GM21717 (cell line): Measurements from ENCODE around the gene PRKAR1B.

Experiments
- ATAC-seq: cut with Tn5 transposase; IDR thresholded peaks from one replicate; pipeline ENCODE4 v1.9.1; 2021; ENCODE audit warnings: mild to moderate bottlenecking, moderate library complexity; ENCODE audit not compliant: unreplicated experiment

The PRKAR1B gene

DNA sequence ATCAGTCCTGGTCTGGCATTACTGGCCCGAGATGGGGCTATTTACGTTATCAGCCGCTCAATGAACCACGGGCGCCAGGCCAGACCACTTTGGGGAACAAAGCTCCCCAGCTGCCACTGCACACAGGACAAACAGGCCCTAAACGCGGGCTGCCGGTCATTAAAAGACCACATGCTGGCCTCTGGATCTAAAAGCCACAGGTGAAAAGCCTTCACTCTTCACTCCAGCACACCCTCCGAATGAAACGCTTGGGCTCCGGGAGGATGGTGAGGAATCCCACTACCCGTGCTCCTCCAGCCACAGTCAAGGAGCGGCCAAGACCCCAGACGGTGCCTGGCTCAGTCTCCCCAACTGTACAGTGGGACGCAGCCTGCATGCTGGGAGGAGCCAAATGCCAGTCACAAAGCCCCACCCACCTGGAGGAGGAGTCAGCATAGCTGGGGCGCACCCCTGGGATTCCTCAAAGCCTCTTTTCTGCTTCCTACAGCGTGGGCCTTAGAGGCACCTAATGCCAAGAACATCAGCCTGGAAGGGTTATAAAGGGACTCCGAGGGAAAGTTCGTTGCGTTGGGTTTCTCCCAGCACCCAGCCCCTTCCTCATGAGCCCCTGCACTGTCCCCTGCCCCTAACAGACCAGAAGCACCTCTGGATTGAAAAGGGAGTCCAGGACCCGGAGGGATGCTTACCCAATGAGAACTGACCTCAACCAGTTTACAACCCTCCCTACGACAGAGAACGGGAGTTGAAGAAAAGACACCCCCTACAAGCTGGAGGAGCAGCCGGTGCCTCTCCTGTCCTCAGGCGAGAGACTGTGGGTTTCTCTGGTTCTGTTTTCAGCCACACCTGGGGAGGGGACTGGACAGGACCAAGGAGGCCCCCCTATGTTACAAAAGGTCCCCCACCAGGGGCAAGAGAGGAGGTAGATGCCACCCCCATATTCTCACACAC lies 212.2 kb downstream of the PRKAR1B start:
- no peak for ATAC-seq

DNA sequence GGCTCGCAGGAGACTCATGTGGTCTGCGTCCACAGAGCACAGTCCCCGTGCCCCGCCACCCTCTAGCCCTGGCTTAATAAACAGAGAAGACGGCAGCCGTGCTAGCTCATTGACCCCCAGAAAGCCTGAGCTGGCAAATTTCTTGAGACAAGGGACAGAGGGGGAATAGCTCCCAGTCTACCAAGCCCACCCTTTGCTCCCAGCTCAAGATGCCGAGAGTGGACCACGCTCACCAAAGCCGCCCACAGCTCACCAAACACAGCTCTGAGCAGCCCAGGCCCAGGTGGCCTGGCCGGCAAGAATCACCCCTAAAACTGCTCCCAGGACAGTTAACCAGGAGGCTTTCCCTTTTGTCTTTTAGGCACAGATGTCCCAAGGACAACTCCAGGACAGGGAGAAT lies 212.8 kb downstream of the PRKAR1B start:
- no peak for ATAC-seq

DNA sequence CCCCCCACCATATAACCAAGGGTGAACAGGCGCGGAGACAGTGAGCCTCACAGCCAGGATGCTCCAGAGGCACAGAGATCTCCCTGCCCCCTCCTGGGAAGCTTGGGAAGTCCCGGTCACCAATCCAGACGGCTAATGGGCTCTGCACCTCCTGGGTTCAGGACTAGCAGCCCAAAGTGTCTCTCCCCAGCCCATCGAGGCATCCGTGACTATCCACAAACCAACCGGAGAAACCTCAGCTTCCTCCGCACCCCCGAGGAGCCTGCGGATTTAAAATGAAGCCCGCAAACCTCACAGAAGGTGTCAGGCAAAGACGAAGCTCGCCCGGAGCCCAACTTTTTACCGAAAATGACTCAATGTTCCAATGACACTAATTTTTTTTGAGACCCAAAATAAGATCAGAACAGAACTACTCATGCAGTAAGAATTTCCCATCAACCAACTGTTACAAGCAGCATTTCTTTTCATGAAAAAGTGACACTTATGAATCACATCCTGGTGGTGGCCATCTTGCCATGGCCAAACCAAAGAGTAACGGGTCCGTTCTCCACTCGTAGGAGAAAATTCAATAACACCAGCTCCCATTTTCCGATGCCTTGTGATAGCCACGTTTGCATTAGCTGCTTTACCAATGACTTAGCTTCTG lies 213.4 kb downstream of the PRKAR1B start:
- ATAC-seq = no peak

DNA sequence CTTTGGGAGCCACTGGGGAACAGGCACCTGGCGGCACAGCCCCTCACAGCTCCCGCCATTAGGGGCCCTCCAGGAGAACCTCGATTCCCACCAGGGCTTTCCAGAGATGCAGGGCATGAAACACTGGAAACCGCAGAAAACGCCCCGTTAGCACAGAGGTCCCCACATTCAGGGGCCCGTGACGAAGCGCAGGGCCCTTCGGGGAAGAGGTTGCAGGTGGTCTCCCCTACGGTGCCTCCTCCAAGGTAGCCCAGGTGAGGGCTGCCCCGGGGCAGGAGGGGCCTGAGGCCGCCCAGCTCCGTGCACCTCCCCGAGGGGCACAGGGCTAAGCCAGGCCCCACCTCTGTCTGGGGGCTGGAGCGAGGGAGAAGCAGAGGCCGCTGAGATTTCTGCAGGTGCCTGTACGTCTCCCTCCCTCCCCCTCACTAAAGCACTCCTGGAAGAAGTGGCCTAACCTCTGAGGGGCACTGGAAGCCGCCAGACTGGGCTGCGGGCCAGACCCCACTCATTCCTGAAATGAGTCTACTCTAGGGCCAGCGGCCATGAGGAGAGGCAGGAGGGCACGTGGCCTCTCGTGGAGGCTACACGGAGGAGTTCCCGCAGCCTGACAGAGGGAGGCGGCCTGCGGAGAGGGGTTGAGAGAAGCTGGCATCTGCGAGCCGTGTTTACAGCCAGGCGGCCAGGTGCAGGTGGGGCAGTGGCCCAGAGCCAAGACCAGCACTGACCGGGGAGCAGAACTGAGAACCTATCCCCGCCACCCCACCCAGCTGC lies 214.4 kb downstream of the PRKAR1B start:
- no peak for ATAC-seq

DNA sequence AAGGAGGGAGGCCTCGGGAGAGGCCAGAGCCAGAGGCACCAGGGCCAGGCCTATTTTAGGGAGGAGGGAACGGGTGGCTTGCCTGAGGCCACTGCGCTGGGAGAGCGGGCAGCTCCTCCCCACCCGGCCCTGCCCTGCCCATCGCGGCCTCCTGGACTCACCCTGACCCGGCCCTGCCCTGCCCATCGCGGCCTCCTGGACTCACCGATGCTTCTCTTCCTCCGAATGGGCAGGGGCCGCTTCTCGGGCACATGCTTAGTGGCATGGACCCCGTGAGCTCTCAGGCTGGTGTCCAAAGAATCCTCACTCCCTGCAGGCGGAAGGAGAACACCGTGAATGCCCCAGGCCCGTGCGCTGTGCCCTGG lies 215.0 kb downstream of the PRKAR1B start:
- ATAC-seq = no peak

DNA sequence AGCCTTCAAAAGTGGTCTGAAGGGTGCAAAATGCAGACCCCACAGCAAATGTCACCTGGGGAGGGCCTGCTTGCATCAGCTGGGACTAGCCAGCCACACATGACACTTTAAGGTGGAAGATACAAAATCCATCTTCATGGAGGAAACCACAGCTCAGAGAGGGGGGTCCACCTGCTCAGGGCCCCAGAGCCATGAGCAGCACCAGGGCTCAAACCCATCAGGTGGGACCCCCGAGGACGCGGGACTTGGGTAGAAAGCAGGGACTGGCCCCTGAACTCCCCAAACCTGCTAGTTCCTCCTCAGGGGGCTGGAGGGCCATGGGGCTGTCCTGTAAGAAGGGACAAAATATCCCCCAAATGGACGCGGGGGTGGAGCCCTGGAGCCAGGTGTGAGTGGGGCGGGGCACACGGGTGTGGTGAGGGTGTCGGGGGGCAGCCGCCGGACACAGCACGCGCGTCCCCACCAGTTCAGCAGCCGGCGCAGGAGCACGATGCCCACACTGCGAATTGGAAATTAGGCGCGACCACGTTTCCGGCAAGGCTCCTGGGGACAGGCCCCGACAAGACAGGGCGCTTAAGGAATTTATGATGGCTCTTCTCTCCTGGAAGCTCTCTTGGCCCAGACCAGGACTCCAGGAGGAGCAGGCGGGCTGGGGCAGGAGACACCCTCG lies 215.5 kb downstream of the PRKAR1B start:
- ATAC-seq = no peak

DNA sequence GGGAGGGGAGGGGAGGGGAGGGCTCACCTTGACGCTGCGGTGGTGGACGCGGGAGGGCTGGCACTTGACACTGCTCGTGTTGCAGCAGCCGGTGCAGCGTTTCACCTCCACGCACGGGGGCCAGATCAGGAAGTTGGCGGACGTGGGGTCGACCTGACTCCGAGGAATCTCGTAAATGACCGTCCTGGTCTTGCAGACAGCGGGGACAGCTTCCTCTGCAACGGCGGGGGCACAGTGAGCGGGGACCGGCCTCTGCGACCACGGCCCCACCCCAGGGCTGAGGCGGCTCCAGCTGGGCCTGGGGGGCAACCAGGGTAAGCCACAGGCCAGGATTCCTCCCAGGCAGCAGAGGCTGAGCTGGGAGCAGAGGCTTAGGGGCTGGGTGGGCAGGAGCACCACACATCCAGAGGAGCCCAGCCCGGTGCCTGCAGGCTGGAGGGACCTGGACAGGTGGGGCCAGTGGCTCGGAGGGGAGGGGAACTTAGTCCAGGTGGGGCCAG lies 216.2 kb downstream of the PRKAR1B start:
- ATAC-seq = no peak

DNA sequence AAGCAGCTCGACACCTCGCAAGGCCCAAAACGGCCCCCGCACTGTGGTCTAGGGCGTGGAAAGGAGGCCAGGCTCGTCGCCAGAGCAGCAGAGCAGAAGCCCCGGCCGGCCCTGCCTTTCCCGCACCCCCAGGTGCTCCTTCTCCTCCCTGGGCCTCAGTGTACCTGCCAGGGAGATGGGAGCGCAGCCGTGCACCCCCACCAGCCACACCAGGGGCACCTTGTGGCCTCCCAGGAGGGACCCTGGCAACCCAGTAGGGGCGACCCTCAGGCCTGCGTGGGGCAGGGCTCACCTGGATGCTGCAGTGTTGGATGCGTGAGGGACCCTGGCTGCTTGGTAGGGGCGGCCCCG lies 217.0 kb downstream of the PRKAR1B start:
- ATAC-seq = no peak

DNA sequence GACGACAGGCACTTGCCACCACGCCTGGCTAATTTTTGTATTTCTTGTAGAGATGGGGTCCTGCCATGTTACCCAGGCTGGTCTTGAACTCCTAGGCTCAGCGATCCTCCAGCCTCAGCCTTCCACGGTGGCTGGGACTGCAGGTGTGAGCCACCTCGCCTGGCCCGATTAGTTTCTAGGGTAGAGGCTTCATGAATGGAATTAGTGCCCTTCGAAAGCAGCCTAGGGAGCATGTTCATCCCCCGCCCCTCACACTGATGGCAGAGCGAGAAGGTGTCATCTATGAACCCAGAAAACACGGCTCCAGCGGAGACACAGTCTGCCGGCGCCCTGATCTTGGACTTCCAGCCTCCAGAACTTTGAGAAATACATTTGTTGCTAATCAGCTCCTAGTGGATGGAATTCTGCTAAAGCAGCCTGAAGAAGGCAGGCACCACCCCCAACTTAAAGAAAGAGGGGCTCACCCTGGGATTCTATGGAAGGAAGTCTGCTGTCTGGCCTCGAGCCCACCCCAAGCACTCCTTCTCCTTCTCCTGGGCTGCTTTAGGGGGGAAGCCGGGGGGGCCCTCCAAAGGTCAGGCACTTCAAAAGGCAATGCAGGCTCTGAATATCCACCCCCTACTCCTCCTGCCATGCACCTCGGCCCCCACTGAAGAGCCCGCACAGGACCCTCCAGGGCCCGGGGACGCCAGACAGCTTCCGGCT lies 217.5 kb downstream of the PRKAR1B start:
- ATAC-seq = no peak

DNA sequence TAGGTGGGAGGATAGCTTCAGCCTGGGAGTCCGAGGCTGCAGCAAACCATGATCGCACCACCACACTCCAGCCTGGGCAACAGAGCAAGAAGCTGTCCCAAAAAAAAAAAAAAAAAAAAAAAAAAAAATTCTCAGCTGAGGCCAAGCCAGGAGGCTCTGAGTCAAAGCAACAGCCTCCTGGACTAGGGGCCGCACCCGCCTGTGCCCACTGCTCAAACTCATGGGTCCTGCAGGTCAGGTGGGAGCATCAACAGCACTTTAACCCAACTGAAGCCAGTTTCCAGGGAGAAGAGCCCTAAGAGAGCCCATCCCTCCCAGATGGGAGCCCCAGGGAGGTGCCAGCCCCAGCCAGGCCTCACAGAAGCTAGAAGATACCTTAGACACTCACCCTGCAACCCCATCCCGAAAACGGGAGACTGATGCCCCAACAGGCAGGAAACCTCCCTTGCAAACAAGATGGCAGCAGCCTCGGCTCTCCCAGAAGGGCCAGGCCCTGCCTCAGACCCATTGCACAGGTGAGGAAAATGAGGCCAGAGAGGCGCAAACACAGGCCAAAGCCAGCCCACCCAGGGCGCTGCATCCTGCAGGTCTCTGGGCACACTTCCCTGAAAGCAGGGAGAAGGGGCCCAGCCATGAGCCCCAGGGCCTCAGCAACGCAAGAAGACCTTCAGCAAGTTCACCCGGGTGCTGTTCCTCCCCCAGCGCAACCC lies 218.5 kb downstream of the PRKAR1B start:
- no peak for ATAC-seq

DNA sequence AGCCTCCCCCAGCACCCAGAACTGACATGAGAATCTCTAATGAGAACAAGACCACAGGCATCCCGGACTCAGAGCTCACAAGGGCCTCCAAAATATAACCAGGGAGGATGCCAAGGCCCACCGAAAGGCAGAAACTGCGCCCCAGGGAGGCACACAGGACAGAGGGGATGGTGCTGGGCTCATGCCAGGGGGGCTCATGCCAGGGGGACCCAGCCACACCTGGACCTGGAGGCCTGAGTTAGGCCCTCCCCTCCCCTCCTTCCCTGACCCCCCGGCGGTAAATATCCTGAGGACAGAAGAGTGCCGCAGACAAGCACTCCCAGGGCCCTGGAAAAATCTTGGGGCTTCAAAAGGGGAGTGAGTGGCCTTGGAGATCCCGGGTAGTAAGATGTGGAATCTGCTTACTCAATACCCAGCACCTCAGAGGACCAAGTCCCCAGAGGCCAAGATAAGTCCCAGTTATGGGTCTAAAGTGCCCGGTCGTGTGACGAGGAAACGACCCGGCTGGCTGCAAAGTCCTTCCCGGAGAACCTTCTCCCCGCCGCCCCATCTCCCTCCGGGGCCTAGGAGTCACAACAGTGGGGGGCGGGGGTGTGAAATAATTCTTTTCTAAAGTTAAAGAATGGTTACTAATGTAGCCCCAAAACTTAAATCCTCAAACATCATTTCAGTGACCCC lies 219.3 kb downstream of the PRKAR1B start:
- no peak for ATAC-seq

DNA sequence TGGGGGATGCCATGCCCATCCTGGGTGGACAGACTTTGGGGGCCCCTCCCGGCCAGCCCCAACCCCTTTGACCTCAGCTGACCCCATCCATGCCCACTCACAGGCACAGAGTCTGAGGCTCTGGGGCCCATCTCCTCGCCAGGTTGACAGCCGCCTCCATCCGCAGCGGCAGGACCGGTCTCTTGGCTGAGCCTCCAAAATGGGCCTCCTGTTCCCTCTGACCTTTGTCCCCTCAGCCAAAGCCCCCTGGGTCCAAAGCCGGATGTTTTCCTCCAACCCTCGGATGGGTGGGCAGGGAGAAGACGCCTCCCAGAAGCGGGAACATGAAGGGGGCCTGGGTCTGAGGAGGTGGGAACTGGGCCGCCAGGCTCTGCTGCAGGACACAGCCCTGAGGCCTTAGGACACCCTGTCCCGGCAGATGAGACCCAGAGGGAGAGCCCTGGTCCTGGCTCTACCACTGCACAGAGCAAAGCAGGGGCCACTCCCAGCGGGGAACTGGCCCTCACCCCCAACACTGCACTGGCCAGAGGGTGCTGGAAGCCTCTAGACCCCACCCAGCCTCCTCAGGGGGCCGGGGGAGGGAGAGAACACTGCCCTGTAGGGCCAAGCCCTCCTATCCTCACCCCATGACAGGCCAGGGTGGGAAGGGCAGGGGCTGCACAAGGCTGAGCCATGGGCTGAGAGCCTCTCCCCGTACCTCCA lies 220.0 kb downstream of the PRKAR1B start:
- ATAC-seq = no peak

DNA sequence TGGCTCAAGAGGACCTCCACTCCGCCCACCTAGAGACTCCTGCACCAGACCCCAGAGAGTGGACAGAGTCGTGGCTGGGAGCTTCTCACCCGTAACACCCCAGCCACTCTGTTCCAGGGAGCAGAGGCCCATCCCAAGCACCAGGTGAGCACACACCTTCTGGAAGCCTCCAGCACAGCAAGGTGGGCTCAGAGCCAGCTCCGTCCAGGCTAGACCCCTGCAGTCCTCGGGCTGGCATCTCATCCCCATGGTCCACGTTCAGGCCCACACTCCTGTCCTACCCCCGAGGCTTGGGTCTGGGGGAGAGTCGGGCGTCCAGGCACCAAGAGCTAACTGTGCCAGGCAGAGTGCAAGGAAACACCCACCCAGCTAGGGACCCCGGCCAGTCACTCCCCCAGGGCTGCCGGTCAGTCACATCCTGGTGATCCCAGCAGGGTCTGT lies 220.7 kb downstream of the PRKAR1B start:
- no peak for ATAC-seq

DNA sequence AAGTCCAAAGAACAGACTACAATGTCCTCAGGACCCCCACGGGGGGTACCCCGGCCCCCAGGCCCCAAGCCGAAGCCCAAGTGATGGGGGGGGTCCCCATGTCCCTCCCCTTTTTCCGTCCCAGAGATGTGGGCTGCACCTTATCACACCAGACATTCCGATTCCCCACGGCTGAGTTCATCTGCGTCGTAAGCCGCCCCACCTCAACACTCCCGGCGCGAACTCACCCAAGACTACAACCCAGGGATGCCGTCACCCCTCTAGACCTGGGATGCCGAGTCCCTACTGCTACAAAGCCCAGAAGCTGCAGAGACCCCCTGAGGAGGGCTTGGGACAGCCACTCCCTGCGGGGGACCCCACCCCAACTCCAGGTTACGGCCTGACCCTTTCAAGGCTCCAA lies 221.9 kb downstream of the PRKAR1B start:
- ATAC-seq = no peak

DNA sequence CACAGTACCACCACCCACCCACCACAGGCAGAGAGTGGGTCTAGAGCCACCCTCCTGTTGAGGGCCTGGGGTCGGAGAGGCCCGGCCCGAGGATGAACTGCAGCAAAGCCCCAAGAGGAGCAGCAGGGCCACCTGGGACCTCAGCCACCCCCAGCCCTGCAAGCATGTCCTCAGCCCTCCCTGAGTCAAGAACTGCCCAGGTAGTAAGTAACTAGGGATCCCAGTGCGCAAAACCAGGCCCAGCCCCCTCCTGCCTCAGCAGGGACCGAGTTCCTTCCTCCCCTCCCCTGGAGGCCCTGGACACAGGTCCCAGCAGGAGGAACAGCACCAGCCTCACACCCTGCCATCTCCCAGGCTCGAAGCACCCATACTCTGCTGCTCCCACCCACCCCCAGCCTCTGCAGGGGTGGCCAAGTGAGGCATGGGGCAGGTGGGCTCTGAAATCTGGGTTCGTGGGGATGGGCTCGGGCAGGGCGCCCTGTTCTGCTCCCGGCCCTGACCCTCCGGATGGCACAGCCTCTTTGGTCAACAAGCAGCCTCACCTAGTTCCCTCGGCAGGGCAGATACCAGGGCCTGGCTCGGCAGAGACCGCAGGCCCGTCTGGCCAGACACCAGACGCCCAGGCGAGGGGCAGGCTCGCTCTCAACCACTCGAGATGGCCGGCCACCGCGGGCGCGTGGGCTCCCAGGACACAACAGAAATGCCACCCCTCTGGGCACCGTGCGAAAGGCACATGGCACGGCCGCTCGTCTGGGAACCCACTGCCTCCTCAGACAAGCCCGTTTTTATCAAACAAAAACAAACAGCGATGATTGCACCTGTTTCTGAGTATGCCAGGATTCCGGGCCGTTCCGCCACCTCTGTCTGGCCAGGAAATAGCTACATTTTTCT lies 222.6 kb downstream of the PRKAR1B start:
- no peak for ATAC-seq

DNA sequence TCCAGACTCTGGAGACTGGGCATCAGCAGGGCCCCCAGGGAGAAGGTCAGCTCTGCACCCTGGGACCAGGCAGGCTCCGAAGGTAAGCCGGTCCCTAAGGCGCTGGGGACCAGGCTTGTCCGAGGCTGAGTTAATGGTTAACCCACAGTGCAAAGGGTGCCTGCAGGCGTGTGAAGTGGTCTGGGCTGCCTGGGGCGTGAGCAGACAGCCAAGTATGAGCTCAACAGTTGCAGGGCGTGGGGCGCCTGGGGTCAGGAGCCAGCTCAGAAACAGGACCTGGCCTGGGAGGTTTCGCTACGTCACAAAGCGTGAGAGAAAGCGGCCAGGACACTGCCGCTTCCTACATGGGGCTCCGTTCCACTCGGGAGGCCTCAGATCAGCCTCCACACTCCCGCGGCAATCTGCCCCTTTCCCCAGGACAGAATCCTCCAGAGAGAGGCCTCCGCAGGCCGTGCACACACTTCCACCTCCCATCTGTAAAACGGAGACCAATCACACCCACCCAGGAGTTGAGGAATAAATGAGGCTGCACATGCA lies 223.4 kb downstream of the PRKAR1B start:
- no peak for ATAC-seq

DNA sequence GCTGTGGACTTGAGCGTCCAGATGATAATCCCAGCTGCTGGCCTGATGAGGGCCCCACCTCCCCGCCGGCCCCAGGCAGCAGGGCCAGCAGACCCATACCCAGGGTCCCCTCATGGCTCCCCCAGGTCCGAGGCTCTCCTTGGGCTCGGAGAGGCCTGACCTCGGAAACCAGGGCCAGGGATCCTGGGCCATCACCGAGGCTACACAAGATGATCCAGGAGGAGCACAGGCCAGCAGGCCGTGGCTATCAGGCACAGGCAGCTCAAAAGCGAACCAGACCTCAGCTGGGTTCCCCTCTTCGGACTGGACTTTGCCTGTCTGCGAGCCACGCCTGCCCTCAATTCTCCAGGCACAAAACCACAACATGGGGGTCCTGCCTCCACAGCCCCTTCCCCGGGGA lies 224.8 kb downstream of the PRKAR1B start:
- no peak for ATAC-seq
